ENCODE results near the gene STK39.

DNA sequence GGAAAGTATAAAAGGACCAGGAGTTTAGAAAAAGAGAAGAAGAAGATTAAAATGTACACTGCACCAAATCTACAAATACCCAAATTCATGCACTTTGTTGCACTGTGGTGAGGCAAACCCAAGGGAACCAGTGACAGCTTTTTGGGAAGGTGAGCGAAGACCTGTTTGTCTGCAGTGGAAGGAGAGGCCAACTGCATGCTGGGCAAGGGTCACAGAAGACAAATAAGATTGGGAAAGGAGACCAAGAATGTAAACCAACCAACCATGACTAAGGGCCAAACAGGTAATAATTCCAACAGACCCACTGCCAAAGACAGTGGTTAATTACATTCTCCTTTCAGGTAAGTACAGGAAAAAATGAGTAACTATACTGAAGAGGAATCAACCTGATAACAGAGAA, 202.8 kb downstream of the STK39 start:
- TF ChIP-seq, protein P1, sequence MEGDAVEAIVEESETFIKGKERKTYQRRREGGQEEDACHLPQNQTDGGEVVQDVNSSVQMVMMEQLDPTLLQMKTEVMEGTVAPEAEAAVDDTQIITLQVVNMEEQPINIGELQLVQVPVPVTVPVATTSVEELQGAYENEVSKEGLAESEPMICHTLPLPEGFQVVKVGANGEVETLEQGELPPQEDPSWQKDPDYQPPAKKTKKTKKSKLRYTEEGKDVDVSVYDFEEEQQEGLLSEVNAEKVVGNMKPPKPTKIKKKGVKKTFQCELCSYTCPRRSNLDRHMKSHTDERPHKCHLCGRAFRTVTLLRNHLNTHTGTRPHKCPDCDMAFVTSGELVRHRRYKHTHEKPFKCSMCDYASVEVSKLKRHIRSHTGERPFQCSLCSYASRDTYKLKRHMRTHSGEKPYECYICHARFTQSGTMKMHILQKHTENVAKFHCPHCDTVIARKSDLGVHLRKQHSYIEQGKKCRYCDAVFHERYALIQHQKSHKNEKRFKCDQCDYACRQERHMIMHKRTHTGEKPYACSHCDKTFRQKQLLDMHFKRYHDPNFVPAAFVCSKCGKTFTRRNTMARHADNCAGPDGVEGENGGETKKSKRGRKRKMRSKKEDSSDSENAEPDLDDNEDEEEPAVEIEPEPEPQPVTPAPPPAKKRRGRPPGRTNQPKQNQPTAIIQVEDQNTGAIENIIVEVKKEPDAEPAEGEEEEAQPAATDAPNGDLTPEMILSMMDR (IDR thresholded peaks at IDR 0.05): no peak
- TF ChIP-seq EZH2 (IDR thresholded peaks at IDR 0.05; ENCODE audit: borderline replicate concordance, insufficient read depth, low read depth, low read length, poor library complexity, severe bottlenecking): no peak

Measured in B cell (primary cell).